AG09309 (cell line): ENCODE data around the gene CACNA1C.

ENCODE experiments used
- DNase-seq: peaks from one replicate; pipeline ENCODE4 v3.0.0-alpha.2; 2010; ENCODE audit warnings: low read depth
- H3K4me3 ChIP-seq: 2 replicates; pipeline ENCODE4 v1.5.1; 2011; ENCODE audit warnings: mild to moderate bottlenecking, low read depth, low read length, moderate library complexity; ENCODE audit not compliant: control insufficient read depth
- CTCF ChIP-seq: IDR thresholded peaks from 2 replicates; pipeline ENCODE4 v1.5.1; 2011; ENCODE audit warnings: mild to moderate bottlenecking, low read depth, low read length, inconsistent platforms; ENCODE audit not compliant: insufficient read depth, control insufficient read depth; ENCODE audit errors: missing control alignments

CACNA1C gene

GRCh38 chr12:2457215-2457932 is 404.6 kb downstream of the CACNA1C start:
- no peak overlapping the region for H3K4me3 ChIP-seq
- no peak for DNase-seq
- no peak for TF ChIP-seq CTCF

GRCh38 chr12:2457933-2458414 is 405.2 kb downstream of the CACNA1C start:
- no peak for TF ChIP-seq CTCF

GRCh38 chr12:2460051-2460670 is 407.4 kb downstream of the CACNA1C start:
- no peak for TF ChIP-seq CTCF
- no peak overlapping the region for H3K4me3 ChIP-seq
- no peak for DNase-seq

More at GRCh38 chr12:2457933-2458414, 405.2 kb downstream of the CACNA1C start:
- H3K4me3 ChIP-seq, result no peak overlapping the region
- DNase-seq, result no peak

- no peak for DNase-seq
- no peak overlapping the region for H3K4me3 ChIP-seq
- no peak for TF ChIP-seq CTCF
Measured at GRCh38 chr12:2461046-2461445, 408.3 kb downstream of the CACNA1C start.

GRCh38 chr12:2461645-2462044 is 408.9 kb downstream of the CACNA1C start:
- no peak for DNase-seq
- no peak overlapping the region for H3K4me3 ChIP-seq
- no peak for TF ChIP-seq CTCF

GRCh38 chr12:2462087-2462486 is 409.3 kb downstream of the CACNA1C start:
- DNase-seq, result no peak
- H3K4me3 ChIP-seq, result no peak overlapping the region
- TF ChIP-seq CTCF, result no peak

- H3K4me3 ChIP-seq, result no peak overlapping the region
- no peak for TF ChIP-seq CTCF
- DNase-seq, result no peak
Measured at GRCh38 chr12:2463719-2464118, 410.9 kb downstream of the CACNA1C start.
